Measurements from ENCODE around the gene GCSAM. TPM values are rescaled to one million over a fixed set of nuclear protein-coding genes. Genes with fewer than 3 reads are reported as not detected.
"Not testable (repeated sequence)": the region's sequence is repeated elsewhere in the genome, so short reads cannot be mapped to it uniquely, and the experiment has no call there.

Gene GCSAM

DNA sequence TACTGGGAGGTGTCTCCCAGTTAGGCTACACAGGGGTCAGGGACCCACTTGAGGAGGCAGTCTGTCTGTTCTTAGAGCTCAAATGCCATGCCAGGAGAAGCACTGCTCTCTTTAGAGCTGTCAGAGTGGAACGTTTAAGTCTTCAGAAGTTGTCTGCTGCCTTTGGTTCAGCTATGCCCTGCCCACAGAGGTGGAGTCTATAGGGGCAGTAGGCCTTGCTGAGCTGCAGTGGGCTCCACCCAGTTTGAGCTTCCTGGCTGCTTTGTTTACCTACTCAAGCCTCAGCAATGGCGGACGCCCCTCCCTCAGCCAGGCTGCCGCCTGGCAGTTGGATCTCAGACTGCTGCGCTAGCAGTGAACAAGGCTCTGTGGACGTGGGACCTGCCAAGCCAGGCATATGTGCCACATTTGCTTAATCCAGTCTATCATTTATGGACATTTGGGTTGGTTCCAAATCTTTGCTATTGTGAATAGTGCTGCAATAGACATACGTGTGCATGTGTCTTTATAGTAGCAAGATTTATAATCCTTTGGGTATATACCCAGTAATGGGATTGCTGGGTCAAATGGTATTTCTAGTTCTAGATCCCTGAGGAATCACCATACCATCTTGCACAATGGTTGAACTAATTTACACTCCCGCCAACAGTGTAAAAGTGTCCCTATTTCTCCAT lies 60.5 kb downstream of the GCSAM start:
- H3K27me3 ChIP-seq (ENCODE audit: control insufficient read depth in 3 of 3, insufficient read depth in 3 of 3, low read depth in 1 of 3, low read length in 3 of 3); H2BK12ac ChIP-seq (ENCODE audit: low read length); H2BK5ac ChIP-seq (ENCODE audit: low read length); H2BK120ac ChIP-seq (ENCODE audit: low read depth, low read length); DNase-seq (ENCODE audit: low spot score); H4K91ac ChIP-seq (ENCODE audit: low read depth, low read length, poor library complexity); H3K9me3 ChIP-seq (replicated peaks in 1 of 2; ENCODE audit: control insufficient read depth in 2 of 2, insufficient read depth in 1 of 2, low read depth in 1 of 2, low read length in 2 of 2); H3K4me3 ChIP-seq (ENCODE audit: low read length in 2 of 2); H2BK15ac ChIP-seq (ENCODE audit: low read length); H3K23ac ChIP-seq (ENCODE audit: low read depth, low read length, poor library complexity); H3K18ac ChIP-seq (ENCODE audit: low read length); H3K27ac ChIP-seq (replicated peaks; ENCODE audit: low read length); H3K9ac ChIP-seq (ENCODE audit: low read depth, low read length, poor library complexity); H2AFZ ChIP-seq (ENCODE audit: low read length); H3K79me1 ChIP-seq (ENCODE audit: low read depth, low read length); H3K4me2 ChIP-seq (ENCODE audit: insufficient read depth, low read length, poor library complexity, severe bottlenecking); H3K14ac ChIP-seq (ENCODE audit: low read length); H3K4ac ChIP-seq (ENCODE audit: low read length); H3K4me1 ChIP-seq (ENCODE audit: control insufficient read depth in 2 of 2, insufficient read depth in 1 of 2, low read depth in 1 of 2, low read length in 2 of 2); H4K8ac ChIP-seq (ENCODE audit: low read depth, low read length); H3K36me3 ChIP-seq (replicated peaks in 1 of 2; ENCODE audit: control insufficient read depth in 2 of 2, insufficient read depth in 2 of 2, low read length in 2 of 2); H2AK5ac ChIP-seq (ENCODE audit: low read depth, low read length): not testable (repeated sequence)
- no CpG with 5 or more reads among the region's 8 CpGs for WGBS, 2 donors (ENCODE audit: extremely low coverage in 2 of 2, insufficient read length in 2 of 2, insufficient replicate concordance in 1 of 2)

Small RNAs within 50 kb of the gene (small RNA-seq; reads per million reads assigned to genes)
- not detected for gene MIR567 (ENCODE audit: insufficient read depth)
